Smooth muscle cell (in vitro differentiated cells): ENCODE results near the gene RCSD1. TPM values are rescaled to one million over a fixed set of nuclear protein-coding genes. Genes with fewer than 3 reads are reported as not detected.

Experiments used
- DNase-seq: peaks from one replicate; lab custom pipeline; 2025; ENCODE audit not compliant: unreplicated experiment; lab: John Stamatoyannopoulos, UW
- H2AFZ ChIP-seq: fragments of 200-600 bp; sonication (generic); 2 replicates; pipeline ENCODE4 v1.6.0; 2016; ENCODE audit warnings: antibody characterized with exemption, low read depth, mild to moderate bottlenecking
- H3F3A ChIP-seq: fragments of 200-600 bp; sonication (generic); 2 replicates; pipeline ENCODE4 v1.6.0; 2017; ENCODE audit warnings: antibody characterized with exemption, low read depth
- H3K27ac ChIP-seq: fragments of 200-600 bp; sonication (generic); 2 replicates; pipeline ENCODE4 v1.5.1; 2016; ENCODE audit warnings: low read depth, mild to moderate bottlenecking
- H3K27me3 ChIP-seq: fragments of 200-600 bp; sonication (generic); 2 replicates; pipeline ENCODE4 v1.6.1; 2016; ENCODE audit warnings: low read depth, mild to moderate bottlenecking
- H3K36me3 ChIP-seq: fragments of 200-600 bp; sonication (generic); 2 replicates; pipeline ENCODE4 v1.5.1; 2016; ENCODE audit warnings: low read depth
- H3K4me1 ChIP-seq: fragments of 200-600 bp; sonication (generic); 2 replicates; pipeline ENCODE4 v1.5.1; 2016; ENCODE audit warnings: low read depth
- H3K4me2 ChIP-seq: fragments of 200-600 bp; sonication (generic); 2 replicates; pipeline ENCODE4 v1.6.0; 2016; ENCODE audit warnings: mild to moderate bottlenecking
- H3K4me3 ChIP-seq: fragments of 200-600 bp; sonication (generic); 2 replicates; pipeline ENCODE4 v1.5.1; 2016; ENCODE audit warnings: mild to moderate bottlenecking
- H3K79me2 ChIP-seq: fragments of 200-600 bp; sonication (generic); 2 replicates; pipeline ENCODE4 v1.6.0; 2016; ENCODE audit warnings: low read depth, mild to moderate bottlenecking
- H3K9ac ChIP-seq: fragments of 200-600 bp; sonication (generic); 2 replicates; pipeline ENCODE4 v1.6.0; 2016; ENCODE audit warnings: low read depth
- H3K9me3 ChIP-seq: fragments of 200-600 bp; sonication (generic); replicated peaks from 2 replicates; pipeline ENCODE4 v1.5.1; 2016; ENCODE audit warnings: low read depth
- H4K20me1 ChIP-seq: fragments of 200-600 bp; sonication (generic); 2 replicates; pipeline ENCODE4 v1.6.0; 2016; ENCODE audit warnings: low read depth
- WGBS: methylation state at CpG from one replicate; pipeline ENCODE4 v1.1.7; 2016; ENCODE audit warnings: low lambda C conversion rate; 5-methylcytosine and 5-hydroxymethylcytosine counted together
- polyA plus RNA-seq: library from polyadenylated mRNA; unstranded; fragments of >200 nt; fragmentation: Nextera tagmentation; extraction: Ambion mirVana; gene quantifications from 2 replicates; pipeline ENCODE4 v1.2.1, GENCODE V29; 2016
- total RNA-seq: library from RNA; depleted of rRNA; stranded (reverse); fragments of >200 nt; gene quantifications from 2 replicates; pipeline ENCODE4 v1.2.3, GENCODE V29; 2014
- TF ChIP-seq, protein P1 (sequence below): fragments of 200-600 bp; sonication (generic); IDR thresholded peaks from 2 replicates; pipeline ENCODE4 v1.5.1; 2017; ENCODE audit warnings: borderline replicate concordance, mild to moderate bottlenecking, antibody characterized with exemption; ENCODE audit not compliant: insufficient read depth, poor library complexity, severe bottlenecking

The RCSD1 gene
- total and polyA plus RNA-seq, 2 experiments from 2014 or later: 0.40 TPM; not detected in 1

DNA sequence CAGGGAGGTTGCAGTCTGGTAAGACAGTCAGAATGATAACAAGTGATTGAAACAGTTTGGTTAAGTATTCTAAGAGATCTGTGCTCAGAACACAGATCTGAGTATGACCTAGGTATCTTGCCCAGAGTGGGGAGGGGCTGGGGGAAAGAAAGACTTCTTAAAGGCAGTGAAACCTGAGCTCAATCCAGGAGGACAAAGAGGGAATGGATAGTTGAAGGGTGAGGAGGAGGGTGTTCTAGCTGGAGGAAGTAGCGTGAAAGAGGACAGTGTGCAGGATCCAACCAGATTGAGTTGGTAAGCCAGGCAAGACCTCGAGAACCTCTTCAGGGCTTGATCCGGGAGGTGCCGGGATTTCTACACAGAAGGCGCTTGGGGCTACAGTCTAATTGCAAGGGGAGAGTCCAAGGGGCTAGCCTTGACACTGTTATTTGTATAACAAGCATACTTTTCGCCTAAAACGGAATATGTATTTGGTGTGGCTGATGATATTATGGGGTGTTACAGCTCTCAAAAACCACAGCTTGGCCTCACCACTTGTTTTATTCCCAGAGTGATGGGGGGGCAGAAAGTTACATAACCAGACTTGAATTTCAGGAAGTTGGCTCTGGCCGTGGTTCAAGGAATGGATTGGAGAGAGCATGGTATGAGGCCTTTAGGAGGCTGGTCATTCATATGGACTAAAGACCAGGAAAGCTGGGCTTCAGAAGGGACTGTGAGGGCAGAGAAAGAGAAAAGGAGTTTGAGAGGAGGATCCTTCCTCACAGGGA lies 19.1 kb downstream of the RCSD1 start:
- Histone ChIP-seq H3K27me3 (no peaks in the 10 kb centered on the region), H3K9me3 (no peaks in the 10 kb centered on the region), H3K4me3 (no peak overlapping the region), H3K4me2 (no peak overlapping the region), H3K36me3 (no peaks in the 10 kb centered on the region), H2AFZ (no peak overlapping the region), H3F3A (no peaks in the 10 kb centered on the region), H4K20me1 (no peaks in the 10 kb centered on the region), H3K9ac (no peak overlapping the region), H3K27ac (no peak overlapping the region), H3K4me1 (no peaks in the 10 kb centered on the region), H3K79me2 (no peaks in the 10 kb centered on the region)
- 92% methylated on average over 8 of the region's 8 CpGs for WGBS
- DNase-seq: no peak
- TF ChIP-seq, protein P1, sequence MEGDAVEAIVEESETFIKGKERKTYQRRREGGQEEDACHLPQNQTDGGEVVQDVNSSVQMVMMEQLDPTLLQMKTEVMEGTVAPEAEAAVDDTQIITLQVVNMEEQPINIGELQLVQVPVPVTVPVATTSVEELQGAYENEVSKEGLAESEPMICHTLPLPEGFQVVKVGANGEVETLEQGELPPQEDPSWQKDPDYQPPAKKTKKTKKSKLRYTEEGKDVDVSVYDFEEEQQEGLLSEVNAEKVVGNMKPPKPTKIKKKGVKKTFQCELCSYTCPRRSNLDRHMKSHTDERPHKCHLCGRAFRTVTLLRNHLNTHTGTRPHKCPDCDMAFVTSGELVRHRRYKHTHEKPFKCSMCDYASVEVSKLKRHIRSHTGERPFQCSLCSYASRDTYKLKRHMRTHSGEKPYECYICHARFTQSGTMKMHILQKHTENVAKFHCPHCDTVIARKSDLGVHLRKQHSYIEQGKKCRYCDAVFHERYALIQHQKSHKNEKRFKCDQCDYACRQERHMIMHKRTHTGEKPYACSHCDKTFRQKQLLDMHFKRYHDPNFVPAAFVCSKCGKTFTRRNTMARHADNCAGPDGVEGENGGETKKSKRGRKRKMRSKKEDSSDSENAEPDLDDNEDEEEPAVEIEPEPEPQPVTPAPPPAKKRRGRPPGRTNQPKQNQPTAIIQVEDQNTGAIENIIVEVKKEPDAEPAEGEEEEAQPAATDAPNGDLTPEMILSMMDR: no peak

DNA sequence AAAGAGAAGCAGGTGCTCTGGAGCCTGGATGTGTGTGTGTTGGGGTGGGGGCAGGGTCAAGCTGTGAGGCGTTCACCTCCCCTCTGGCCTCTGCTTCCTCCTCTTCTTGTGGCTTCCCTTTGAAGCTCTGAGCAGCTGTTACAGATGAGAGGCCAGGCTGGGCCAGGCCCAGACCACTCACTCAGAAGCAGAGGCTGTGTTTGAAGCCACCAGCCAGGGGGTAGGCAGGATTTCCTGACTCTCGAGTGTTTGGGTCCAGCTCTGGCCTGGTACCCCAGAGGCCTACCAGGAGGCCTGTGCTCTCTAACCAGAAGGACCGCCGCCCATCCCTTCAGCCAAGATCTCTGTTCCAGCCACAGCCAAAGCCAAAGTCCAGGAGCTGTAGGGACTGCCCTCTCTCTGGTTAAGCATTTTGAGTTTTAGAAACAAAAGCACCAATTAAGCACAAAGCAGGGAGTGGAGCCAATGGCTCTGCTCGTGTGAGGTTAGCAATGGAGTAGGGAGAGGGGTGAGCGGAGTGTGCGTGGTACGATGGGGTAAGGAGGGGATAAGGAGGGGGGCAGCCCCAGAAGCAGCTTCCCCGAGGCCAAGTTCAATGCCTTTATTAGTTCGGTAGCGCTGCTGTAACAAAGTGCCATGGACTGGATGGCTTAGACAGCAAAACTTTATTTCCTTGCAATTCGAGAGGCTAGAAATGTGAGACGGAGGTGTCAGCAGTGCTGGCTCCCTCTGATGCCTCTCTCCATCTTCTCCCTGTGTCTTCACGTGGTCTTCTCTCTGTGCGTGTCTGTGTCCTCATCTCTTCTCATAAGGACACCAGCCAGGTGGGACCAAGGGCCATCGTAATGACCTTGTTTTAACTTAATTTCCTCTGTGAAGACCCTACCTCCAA lies 20.5 kb downstream of the RCSD1 start:
- no peaks in the 10 kb centered on the region for H3K36me3 ChIP-seq
- no peaks in the 10 kb centered on the region for H3K79me2 ChIP-seq
- no peak overlapping the region for H3K9ac ChIP-seq
- no peak for DNase-seq
- H3K9me3 ChIP-seq: no peaks in the 10 kb centered on the region
- TF ChIP-seq, protein P1: no peak
- no peaks in the 10 kb centered on the region for H3K4me1 ChIP-seq
- WGBS: 81% methylated on average over 16 of the region's 16 CpGs
- H3K27ac ChIP-seq: no peak overlapping the region
- H2AFZ ChIP-seq: no peak overlapping the region
- no peak overlapping the region for H3K4me3 ChIP-seq
- H3K4me2 ChIP-seq: no peak overlapping the region
- H4K20me1 ChIP-seq: no peaks in the 10 kb centered on the region
- no peaks in the 10 kb centered on the region for H3K27me3 ChIP-seq
- H3F3A ChIP-seq: no peaks in the 10 kb centered on the region

DNA sequence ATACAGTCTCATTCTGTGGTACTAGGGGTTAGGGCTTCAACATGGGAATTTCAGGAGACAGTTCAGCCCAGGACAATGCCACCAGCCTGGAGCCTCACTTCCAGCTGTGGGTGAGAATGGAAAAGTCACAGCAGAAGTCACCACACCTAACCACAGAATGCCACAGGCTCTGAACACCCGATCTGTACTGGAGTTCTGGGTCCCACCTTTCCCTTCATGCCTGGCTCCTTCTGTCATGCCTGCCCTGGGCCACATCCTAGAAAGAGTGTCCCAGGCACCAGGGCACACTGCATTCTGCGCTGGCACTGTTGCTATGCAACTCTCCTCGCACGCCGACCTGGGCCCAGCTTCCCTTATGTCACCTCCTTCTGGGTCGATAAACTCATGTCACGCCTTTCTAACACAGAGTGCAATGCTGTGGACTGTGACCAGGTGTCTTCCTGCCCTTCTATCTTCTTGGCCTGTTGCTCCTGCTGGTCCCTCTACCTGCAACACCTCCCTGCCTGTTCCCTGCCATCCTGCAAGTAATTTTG lies 21.2 kb downstream of the RCSD1 start:
- Histone ChIP-seq H3K27me3 (no peaks in the 10 kb centered on the region), H2AFZ (no peak overlapping the region), H3K27ac (no peak overlapping the region), H3K79me2 (no peaks in the 10 kb centered on the region), H4K20me1 (no peaks in the 10 kb centered on the region), H3K4me2 (no peak overlapping the region), H3K9ac (no peak overlapping the region), H3K4me1 (peaks cover 4% of the 10 kb centered on the region), H3K9me3 (no peaks in the 10 kb centered on the region), H3K36me3 (no peaks in the 10 kb centered on the region), H3K4me3 (no peak overlapping the region), H3F3A (no peaks in the 10 kb centered on the region)
- TF ChIP-seq, protein P1: no peak
- WGBS: 91% methylated on average over 7 of the region's 7 CpGs
- DNase-seq: no peak
